ENCODE measurements around the gene BAK1.

- TF ChIP-seq CTCF (IDR thresholded peaks at IDR 0.05) = no peak
- no peak for TF ChIP-seq EP300 (IDR thresholded peaks at IDR 0.05)
Observed at GRCh38 chr6:33546766-33547165, 33.3 kb downstream of the BAK1 start.

Measured in stomach (tissue), 4 donors.